OCI-LY7 (cell line): Measurements from ENCODE around the gene TCERG1L. TPM values are rescaled to one million over a fixed set of nuclear protein-coding genes. Genes with fewer than 3 reads are reported as not detected.

Experiments
- BruUV-seq: library from RNA; stranded (reverse); fragments of 400-500 nt; replicated peaks from 2 replicates; lab custom pipeline; 2021; lab: Mats Ljungman, UMichigan
- CTCF ChIA-PET: fragments of 300-600 bp; sonication (Branson Sonifier 250); formaldehyde crosslinking; loops from one replicate; lab custom pipeline; 2022; ENCODE audit warnings: antibody characterized with exemption; ENCODE audit not compliant: unreplicated experiment; lab: Charles Lee
- POLR2A ChIA-PET: fragments of 300-600 bp; sonication (Branson Sonifier 250); formaldehyde crosslinking; loops from one replicate; lab custom pipeline; 2022; ENCODE audit warnings: antibody characterized with exemption; lab: Charles Lee
- DNase-seq: peaks from one replicate; pipeline ENCODE4 v3.0.0-alpha.2; 2015; ENCODE audit warnings: low spot score
- H2AFZ ChIP-seq: fragments of 200-600 bp; sonication (generic), shearing (Covaris generic); 2 replicates; pipeline ENCODE4 v1.6.1; 2014; ENCODE audit warnings: mild to moderate bottlenecking, antibody characterized with exemption, low read length, moderate library complexity
- H3K27ac ChIP-seq: fragments of 200-600 bp; sonication (generic); 2 replicates; pipeline ENCODE4 v1.5.1; 2014; ENCODE audit warnings: mixed run types, low read depth, mild to moderate bottlenecking, moderate library complexity, low read length, inconsistent platforms; ENCODE audit not compliant: poor library complexity, severe bottlenecking
- H3K36me3 ChIP-seq: fragments of 200-600 bp; sonication (generic); 2 replicates; pipeline ENCODE4 v1.6.1; 2014; ENCODE audit warnings: mild to moderate bottlenecking, antibody characterized with exemption, low read length, moderate library complexity, mixed read lengths; ENCODE audit not compliant: insufficient read depth
- H3K4me1 ChIP-seq: fragments of 200-600 bp; sonication (generic); 2 replicates; pipeline ENCODE4 v1.5.1; 2014; ENCODE audit warnings: mild to moderate bottlenecking, low read length; ENCODE audit not compliant: insufficient read depth, poor library complexity, severe bottlenecking
- H3K4me2 ChIP-seq: fragments of 200-600 bp; sonication (generic); 2 replicates; pipeline ENCODE4 v1.6.1; 2014; ENCODE audit warnings: mild to moderate bottlenecking, low read length
- H3K4me3 ChIP-seq: fragments of 200-600 bp; sonication (generic); 2 replicates; pipeline ENCODE4 v1.5.1; 2014; ENCODE audit warnings: mild to moderate bottlenecking, low read depth, low read length; ENCODE audit not compliant: poor library complexity, severe bottlenecking
- H3K79me2 ChIP-seq: fragments of 200-600 bp; sonication (generic); 2 replicates; pipeline ENCODE4 v1.6.1; 2016; ENCODE audit warnings: low read depth, mild to moderate bottlenecking, low read length, moderate library complexity, mixed read lengths; ENCODE audit not compliant: insufficient read depth
- H3K9me2 ChIP-seq: fragments of 200-600 bp; sonication (generic); 2 replicates; pipeline ENCODE4 v1.6.1; 2016; ENCODE audit warnings: mild to moderate bottlenecking, low read length, mixed read lengths; ENCODE audit not compliant: insufficient read depth
- H3K9me3 ChIP-seq: fragments of 200-600 bp; sonication (generic); 2 replicates; pipeline ENCODE4 v1.6.1; 2014; ENCODE audit warnings: mild to moderate bottlenecking, mixed run types, low read length, mixed read lengths
- H4K20me1 ChIP-seq: fragments of 200-600 bp; sonication (generic); 2 replicates; pipeline ENCODE4 v1.6.1; 2014; ENCODE audit warnings: mild to moderate bottlenecking, antibody characterized with exemption, low read length, moderate library complexity, mixed read lengths; ENCODE audit not compliant: insufficient read depth
- CTCF ChIP-seq: fragments of 200-600 bp; sonication (generic); conservative IDR thresholded peaks from 2 replicates; pipeline ENCODE4 v1.5.1; 2014; ENCODE audit warnings: mild to moderate bottlenecking, antibody characterized with exemption, low read length, moderate library complexity, mixed read lengths
- EZH2phosphoT487 ChIP-seq: fragments of 200-600 bp; sonication (generic); IDR thresholded peaks from 2 replicates; pipeline ENCODE4 v1.6.1; 2018; ENCODE audit warnings: low read depth, borderline replicate concordance, mild to moderate bottlenecking, mixed run types, antibody characterized with exemption, low read length, moderate library complexity, mixed read lengths
- intact Hi-C: fragments of 100-400 bp; cut with micrococcal nuclease; formaldehyde crosslinking; loops from one replicate; pipeline ENCODE4 v1.10.0; 2022; ENCODE audit not compliant: unreplicated experiment
- total RNA-seq, 2 experiments: library from RNA; depleted of rRNA in 1 of 2; stranded (reverse); fragments of >200 nt in 1 of 2; shearing (Covaris generic) in 1 of 2; gene quantifications; 2 replicates each; pipeline ENCODE4 v1.2.3, GENCODE V29; 2014 to 2022

Gene TCERG1L
- total RNA-seq, 2 experiments from 2014 or later = not detected

DNA sequence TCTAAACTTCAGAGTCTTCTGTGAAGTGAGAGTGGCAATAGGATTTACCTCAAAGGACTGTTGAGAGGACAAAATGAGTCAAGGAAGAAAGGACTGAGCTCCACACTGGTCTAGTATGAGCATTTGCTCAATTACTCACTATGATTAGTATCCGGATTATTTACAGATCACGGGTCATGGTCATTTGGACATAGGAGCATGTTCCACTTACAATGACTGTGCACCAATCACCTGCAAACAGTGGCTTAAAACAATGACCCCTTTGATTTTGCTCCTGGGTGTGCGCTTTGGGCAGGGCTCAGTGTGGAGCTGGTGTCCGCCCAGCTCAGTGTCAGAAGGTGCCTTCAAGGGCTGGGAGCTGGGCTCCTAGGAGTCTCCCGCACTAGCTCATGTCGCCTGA, 225.4 kb downstream of the TCERG1L start:
- no peaks in the 10 kb centered on the region for H3K9me2 ChIP-seq
- TF ChIP-seq EZH2phosphoT487 (no peak), CTCF (no peak)
- no TSS peak for BruUV-seq
- no peak overlapping the region for H3K4me2 ChIP-seq
- DNase-seq = no peak
- H3K36me3 ChIP-seq = no peaks in the 10 kb centered on the region
- no peaks in the 10 kb centered on the region for H3K9me3 ChIP-seq
- H4K20me1 ChIP-seq = no peaks in the 10 kb centered on the region
- no peaks in the 10 kb centered on the region for H3K4me1 ChIP-seq
- no peaks in the 10 kb centered on the region for H3K79me2 ChIP-seq
- CTCF ChIA-PET = no interaction called here
- intact Hi-C loops = no loop called here
- POLR2A ChIA-PET = no interaction called here
- no peak overlapping the region for H3K27ac ChIP-seq
- H2AFZ ChIP-seq = no peak overlapping the region
- no peak overlapping the region for H3K4me3 ChIP-seq

- H3K9me3 ChIP-seq = no peaks in the 10 kb centered on the region
- H3K9me2 ChIP-seq = no peaks in the 10 kb centered on the region
- H3K4me1 ChIP-seq = no peaks in the 10 kb centered on the region
- intact Hi-C loops = no loop called here
- no peak overlapping the region for H3K4me3 ChIP-seq
- no peak overlapping the region for H3K27ac ChIP-seq
- TF ChIP-seq EZH2phosphoT487 = no peak
- no peak for TF ChIP-seq CTCF
- DNase-seq = no peak
- H3K79me2 ChIP-seq = no peaks in the 10 kb centered on the region
- ChIA-PET POLR2A (no interaction called here), CTCF (no interaction called here)
- BruUV-seq = no TSS peak
- H4K20me1 ChIP-seq = no peaks in the 10 kb centered on the region
- no peak overlapping the region for H2AFZ ChIP-seq
- no peaks in the 10 kb centered on the region for H3K36me3 ChIP-seq
- H3K4me2 ChIP-seq = no peak overlapping the region
These were observed 226.2 kb downstream of the TCERG1L start for GRCh38 chr10:131085091-131085860.

DNA sequence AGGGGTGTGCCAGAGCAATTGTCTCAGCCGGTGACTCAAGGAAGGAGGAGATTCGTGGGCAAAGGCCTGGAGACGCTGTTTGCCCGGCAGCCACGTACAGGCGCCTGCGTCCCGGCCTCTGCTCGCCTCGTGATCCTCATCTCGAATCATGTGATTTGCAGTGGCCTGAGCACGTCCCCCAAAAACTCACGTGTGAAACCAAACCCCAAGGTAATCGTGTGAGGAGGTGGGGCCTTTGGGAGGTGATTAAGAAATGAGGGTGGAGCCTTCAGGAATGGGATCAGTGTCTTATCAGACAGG, 226.8 kb downstream of the TCERG1L start:
- H3K27ac ChIP-seq = no peak overlapping the region
- intact Hi-C loops = no loop called here
- ChIA-PET POLR2A (no interaction called here), CTCF (no interaction called here)
- TF ChIP-seq CTCF (no peak), EZH2phosphoT487 (no peak)
- BruUV-seq = no TSS peak
- no peaks in the 10 kb centered on the region for H3K79me2 ChIP-seq
- H2AFZ ChIP-seq = no peak overlapping the region
- H3K9me3 ChIP-seq = no peaks in the 10 kb centered on the region
- H4K20me1 ChIP-seq = no peaks in the 10 kb centered on the region
- no peaks in the 10 kb centered on the region for H3K36me3 ChIP-seq
- no peaks in the 10 kb centered on the region for H3K9me2 ChIP-seq
- H3K4me3 ChIP-seq = no peak overlapping the region
- no peak for DNase-seq
- H3K4me1 ChIP-seq = no peaks in the 10 kb centered on the region
- H3K4me2 ChIP-seq = no peak overlapping the region
